Nephron progenitor cell (in vitro differentiated cells): ENCODE data around the gene ADD1.

Experiments
- DNase-seq: peaks from one replicate; pipeline ENCODE4 v3.0.0; 2021
- H3K27ac Mint-ChIP-seq: 2 replicates; pipeline ENCODE4 v1.8.0; 2021; ENCODE audit warnings: mild to moderate bottlenecking, moderate library complexity, mixed read lengths
- H3K27me3 Mint-ChIP-seq: 2 replicates; pipeline ENCODE4 v1.8.0; 2021; ENCODE audit warnings: mild to moderate bottlenecking, low read depth, mixed read lengths; ENCODE audit not compliant: poor library complexity
- H3K36me3 Mint-ChIP-seq: 2 replicates; pipeline ENCODE4 v1.8.0; 2021; ENCODE audit warnings: low read depth, mixed read lengths
- H3K4me1 Mint-ChIP-seq: 2 replicates; pipeline ENCODE4 v1.8.0; 2021; ENCODE audit warnings: mixed read lengths
- H3K4me3 Mint-ChIP-seq: 2 replicates; pipeline ENCODE4 v1.8.0; 2021; ENCODE audit warnings: mild to moderate bottlenecking, moderate library complexity, mixed read lengths
- H3K9me3 Mint-ChIP-seq: 2 replicates; pipeline ENCODE4 v1.8.0; 2021; ENCODE audit warnings: mild to moderate bottlenecking, moderate library complexity, mixed read lengths
- TF ChIP-seq, protein P1 (sequence below): fragments of 200-600 bp; sonication (generic); IDR thresholded peaks from 2 replicates; pipeline ENCODE4 v1.5.0; 2021; ENCODE audit warnings: antibody characterized with exemption

The ADD1 gene

GRCh38 chr4:2878346-2878745 lies 34.7 kb downstream of the ADD1 start:
- H3K9me3 Mint-ChIP-seq = no peaks in the 10 kb centered on the region
- H3K4me3 Mint-ChIP-seq = no peak overlapping the region
- peaks cover 70% of the 10 kb centered on the region for H3K36me3 Mint-ChIP-seq
- H3K27ac Mint-ChIP-seq = peak overlapping the region; percentile 11
- TF ChIP-seq, protein P1, sequence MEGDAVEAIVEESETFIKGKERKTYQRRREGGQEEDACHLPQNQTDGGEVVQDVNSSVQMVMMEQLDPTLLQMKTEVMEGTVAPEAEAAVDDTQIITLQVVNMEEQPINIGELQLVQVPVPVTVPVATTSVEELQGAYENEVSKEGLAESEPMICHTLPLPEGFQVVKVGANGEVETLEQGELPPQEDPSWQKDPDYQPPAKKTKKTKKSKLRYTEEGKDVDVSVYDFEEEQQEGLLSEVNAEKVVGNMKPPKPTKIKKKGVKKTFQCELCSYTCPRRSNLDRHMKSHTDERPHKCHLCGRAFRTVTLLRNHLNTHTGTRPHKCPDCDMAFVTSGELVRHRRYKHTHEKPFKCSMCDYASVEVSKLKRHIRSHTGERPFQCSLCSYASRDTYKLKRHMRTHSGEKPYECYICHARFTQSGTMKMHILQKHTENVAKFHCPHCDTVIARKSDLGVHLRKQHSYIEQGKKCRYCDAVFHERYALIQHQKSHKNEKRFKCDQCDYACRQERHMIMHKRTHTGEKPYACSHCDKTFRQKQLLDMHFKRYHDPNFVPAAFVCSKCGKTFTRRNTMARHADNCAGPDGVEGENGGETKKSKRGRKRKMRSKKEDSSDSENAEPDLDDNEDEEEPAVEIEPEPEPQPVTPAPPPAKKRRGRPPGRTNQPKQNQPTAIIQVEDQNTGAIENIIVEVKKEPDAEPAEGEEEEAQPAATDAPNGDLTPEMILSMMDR = no peak
- no peaks in the 10 kb centered on the region for H3K27me3 Mint-ChIP-seq
- peaks cover 4% of the 10 kb centered on the region for H3K4me1 Mint-ChIP-seq
- no peak for DNase-seq

DNA sequence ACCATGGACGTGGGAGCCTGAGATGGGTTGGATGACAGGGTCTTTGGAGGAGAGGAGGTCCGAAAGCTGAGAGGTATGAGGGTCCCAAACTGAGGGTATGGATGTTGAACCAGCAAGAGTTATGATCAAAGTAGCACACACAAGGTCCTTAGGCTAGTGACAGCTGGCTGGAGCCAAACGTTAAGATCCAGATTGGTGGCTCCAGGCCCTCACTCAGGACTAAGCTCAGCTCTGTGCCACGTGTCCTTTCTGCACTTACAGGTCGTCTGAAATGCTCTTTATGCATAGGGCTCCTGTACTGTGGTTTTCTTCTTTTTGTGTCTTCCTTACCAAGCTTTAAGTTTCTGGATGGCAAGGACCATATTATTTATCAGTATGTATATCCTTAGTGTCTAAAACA lies 35.4 kb downstream of the ADD1 start:
- Mint-ChIP-seq H3K27me3 (no peaks in the 10 kb centered on the region), H3K36me3 (peaks cover 76% of the 10 kb centered on the region), H3K9me3 (no peaks in the 10 kb centered on the region), H3K27ac (peak overlapping the region; percentile 10), H3K4me3 (no peak overlapping the region), H3K4me1 (peaks cover 4% of the 10 kb centered on the region)
- TF ChIP-seq, protein P1 = no peak
- no peak for DNase-seq

GRCh38 chr4:2881431-2881830 lies 37.8 kb downstream of the ADD1 start:
- H3K27me3 Mint-ChIP-seq = no peaks in the 10 kb centered on the region
- TF ChIP-seq, protein P1 = no peak
- no peak overlapping the region for H3K27ac Mint-ChIP-seq
- H3K4me3 Mint-ChIP-seq = no peak overlapping the region
- no peaks in the 10 kb centered on the region for H3K4me1 Mint-ChIP-seq
- peaks cover 88% of the 10 kb centered on the region for H3K36me3 Mint-ChIP-seq
- DNase-seq = no peak
- H3K9me3 Mint-ChIP-seq = no peaks in the 10 kb centered on the region

- no peaks in the 10 kb centered on the region for H3K4me1 Mint-ChIP-seq
- no peak for DNase-seq
- peaks cover 91% of the 10 kb centered on the region for H3K36me3 Mint-ChIP-seq
- H3K9me3 Mint-ChIP-seq = no peaks in the 10 kb centered on the region
- H3K4me3 Mint-ChIP-seq = no peak overlapping the region
- TF ChIP-seq, protein P1 = no peak
- no peak overlapping the region for H3K27ac Mint-ChIP-seq
- no peaks in the 10 kb centered on the region for H3K27me3 Mint-ChIP-seq
These were observed 38.7 kb downstream of the ADD1 start for GRCh38 chr4:2882341-2882740.

DNA sequence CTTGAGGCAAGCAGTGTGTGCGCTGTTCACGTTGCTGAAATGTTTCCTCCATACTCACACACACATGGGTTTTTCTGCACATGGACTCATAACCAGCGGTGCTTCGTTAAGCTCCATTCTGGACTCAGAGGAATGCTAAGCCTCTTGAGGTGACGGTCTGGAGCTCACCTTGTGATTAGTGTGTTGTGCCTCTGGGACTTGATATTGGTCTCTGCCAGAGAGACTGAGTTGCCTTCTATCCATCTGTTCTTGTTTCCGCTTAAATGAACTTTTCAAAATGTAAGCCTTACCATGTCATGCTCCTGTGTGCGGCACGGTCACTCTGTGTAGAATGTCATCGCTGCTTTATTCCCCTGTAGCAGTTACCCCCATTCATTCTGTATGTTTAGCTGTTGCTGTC lies 42.5 kb downstream of the ADD1 start:
- no peak for DNase-seq
- Mint-ChIP-seq H3K4me3 (no peak overlapping the region), H3K27ac (no peak overlapping the region), H3K4me1 (no peaks in the 10 kb centered on the region), H3K27me3 (no peaks in the 10 kb centered on the region), H3K36me3 (peaks cover 74% of the 10 kb centered on the region), H3K9me3 (no peaks in the 10 kb centered on the region)
- TF ChIP-seq, protein P1 = no peak

DNA sequence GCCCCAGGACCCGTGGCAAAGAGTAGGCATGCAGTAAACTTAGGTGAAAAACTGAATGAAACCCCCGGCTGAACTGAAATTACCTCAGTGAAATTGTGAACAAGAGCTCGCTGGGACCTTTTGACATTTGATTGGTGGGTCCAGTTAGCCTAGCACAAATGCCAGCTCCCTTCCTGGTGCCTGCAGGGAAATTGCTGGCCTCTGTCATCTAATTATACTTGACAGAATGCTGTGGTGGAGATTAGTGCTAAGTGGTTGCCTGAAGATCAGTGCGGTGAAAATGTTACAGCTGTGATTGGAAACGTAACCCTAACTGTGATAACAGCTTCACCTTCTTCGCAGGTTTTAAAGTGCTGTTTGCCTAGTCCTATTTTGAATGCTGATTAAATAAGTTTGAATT lies 43.0 kb downstream of the ADD1 start:
- no peak for DNase-seq
- Mint-ChIP-seq H3K27ac (no peak overlapping the region), H3K36me3 (peaks cover 69% of the 10 kb centered on the region), H3K4me3 (no peak overlapping the region), H3K27me3 (no peaks in the 10 kb centered on the region), H3K9me3 (no peaks in the 10 kb centered on the region), H3K4me1 (no peaks in the 10 kb centered on the region)
- TF ChIP-seq, protein P1 = no peak
